Prostate gland (tissue), 2 donors: ENCODE results near the gene PTBP1.

Experiments used
- POLR2AphosphoS5 ChIP-seq: sonication (generic); formaldehyde crosslinking; IDR thresholded peaks from one replicate; pipeline ENCODE4 v1.6.1; 2017; ENCODE audit warnings: antibody characterized with exemption
- TF ChIP-seq, protein P1 (sequence below), 4 experiments: fragments of 200-600 bp in 2 of 4; fragments of 450-650 bp in 2 of 4; sonication (generic) in 2 of 4; IDR thresholded peaks; 1 replicate in 3 of 4; 2 replicates in 1 of 4; pipeline ENCODE4 v1.5.1; 2016 to 2019; ENCODE audit warnings: antibody characterized with exemption in 4 of 4, mild to moderate bottlenecking in 2 of 4, moderate library complexity in 2 of 4

DNA sequence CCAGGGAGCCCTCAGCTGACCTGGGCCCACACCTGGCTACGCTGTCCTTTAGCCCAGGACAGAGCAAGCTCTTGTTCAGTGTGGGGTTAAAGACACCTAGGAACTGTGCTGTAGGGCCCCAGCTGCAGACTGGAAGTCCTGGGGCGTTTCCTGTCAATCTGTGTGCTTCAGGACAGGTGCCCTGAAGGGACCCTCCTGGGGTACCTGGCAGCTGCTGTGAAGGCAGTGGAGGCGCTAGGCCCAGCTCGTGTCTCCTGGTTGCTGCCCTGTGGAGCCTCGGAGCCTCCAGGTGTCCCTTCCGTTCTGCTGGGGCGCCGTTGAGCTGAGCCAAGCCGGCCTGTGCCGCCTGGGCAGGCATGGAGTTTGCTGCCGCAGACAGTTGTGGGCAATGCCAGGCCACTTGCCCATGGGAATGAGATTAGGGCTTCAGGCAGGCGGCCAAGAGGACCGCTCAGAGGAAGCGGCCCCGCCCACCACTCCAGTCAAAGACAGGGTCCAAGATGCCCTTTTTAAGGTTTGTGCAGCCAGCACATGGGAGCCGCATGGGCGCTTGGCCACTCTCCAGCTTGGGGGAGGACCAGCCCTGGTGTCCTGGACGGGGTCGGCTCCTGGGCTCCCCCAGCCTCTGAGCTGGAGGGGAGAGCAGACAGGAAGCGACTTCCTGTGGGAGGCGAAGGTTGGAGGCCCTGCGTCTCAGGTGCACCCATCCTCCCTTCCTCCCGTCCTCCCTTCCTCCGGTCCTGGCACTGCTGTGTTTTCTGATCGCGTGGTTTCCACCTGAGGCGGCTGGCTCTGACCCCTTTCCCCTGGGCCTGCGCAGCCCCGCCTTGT is 4.0 kb downstream of the PTBP1 start:
- no peak for TF ChIP-seq POLR2AphosphoS5
- TF ChIP-seq, protein P1, sequence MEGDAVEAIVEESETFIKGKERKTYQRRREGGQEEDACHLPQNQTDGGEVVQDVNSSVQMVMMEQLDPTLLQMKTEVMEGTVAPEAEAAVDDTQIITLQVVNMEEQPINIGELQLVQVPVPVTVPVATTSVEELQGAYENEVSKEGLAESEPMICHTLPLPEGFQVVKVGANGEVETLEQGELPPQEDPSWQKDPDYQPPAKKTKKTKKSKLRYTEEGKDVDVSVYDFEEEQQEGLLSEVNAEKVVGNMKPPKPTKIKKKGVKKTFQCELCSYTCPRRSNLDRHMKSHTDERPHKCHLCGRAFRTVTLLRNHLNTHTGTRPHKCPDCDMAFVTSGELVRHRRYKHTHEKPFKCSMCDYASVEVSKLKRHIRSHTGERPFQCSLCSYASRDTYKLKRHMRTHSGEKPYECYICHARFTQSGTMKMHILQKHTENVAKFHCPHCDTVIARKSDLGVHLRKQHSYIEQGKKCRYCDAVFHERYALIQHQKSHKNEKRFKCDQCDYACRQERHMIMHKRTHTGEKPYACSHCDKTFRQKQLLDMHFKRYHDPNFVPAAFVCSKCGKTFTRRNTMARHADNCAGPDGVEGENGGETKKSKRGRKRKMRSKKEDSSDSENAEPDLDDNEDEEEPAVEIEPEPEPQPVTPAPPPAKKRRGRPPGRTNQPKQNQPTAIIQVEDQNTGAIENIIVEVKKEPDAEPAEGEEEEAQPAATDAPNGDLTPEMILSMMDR (IDR thresholded peaks at IDR 0.05): no peak
